Breast epithelium (tissue), 3 donors: ENCODE results near the gene FBXL7.

ENCODE experiments used
- POLR2A ChIP-seq: fragments of 450-650 bp; IDR thresholded peaks from one replicate; pipeline ENCODE4 v1.6.1; 2016; ENCODE audit warnings: antibody characterized with exemption, mild to moderate bottlenecking, moderate library complexity
- POLR2AphosphoS5 ChIP-seq, 3 donors: sonication (generic); formaldehyde crosslinking; IDR thresholded peaks; one replicate each; pipeline ENCODE4 v1.6.1; 2017; ENCODE audit warnings: antibody characterized with exemption in 3 of 3
- TF ChIP-seq, protein P1 (sequence below), 3 donors: fragments of 450-650 bp; IDR thresholded peaks; one replicate each; pipeline ENCODE4 v1.5.1; 2016 to 2017; ENCODE audit warnings: antibody characterized with exemption in 3 of 3, mild to moderate bottlenecking in 3 of 3, moderate library complexity in 3 of 3

DNA sequence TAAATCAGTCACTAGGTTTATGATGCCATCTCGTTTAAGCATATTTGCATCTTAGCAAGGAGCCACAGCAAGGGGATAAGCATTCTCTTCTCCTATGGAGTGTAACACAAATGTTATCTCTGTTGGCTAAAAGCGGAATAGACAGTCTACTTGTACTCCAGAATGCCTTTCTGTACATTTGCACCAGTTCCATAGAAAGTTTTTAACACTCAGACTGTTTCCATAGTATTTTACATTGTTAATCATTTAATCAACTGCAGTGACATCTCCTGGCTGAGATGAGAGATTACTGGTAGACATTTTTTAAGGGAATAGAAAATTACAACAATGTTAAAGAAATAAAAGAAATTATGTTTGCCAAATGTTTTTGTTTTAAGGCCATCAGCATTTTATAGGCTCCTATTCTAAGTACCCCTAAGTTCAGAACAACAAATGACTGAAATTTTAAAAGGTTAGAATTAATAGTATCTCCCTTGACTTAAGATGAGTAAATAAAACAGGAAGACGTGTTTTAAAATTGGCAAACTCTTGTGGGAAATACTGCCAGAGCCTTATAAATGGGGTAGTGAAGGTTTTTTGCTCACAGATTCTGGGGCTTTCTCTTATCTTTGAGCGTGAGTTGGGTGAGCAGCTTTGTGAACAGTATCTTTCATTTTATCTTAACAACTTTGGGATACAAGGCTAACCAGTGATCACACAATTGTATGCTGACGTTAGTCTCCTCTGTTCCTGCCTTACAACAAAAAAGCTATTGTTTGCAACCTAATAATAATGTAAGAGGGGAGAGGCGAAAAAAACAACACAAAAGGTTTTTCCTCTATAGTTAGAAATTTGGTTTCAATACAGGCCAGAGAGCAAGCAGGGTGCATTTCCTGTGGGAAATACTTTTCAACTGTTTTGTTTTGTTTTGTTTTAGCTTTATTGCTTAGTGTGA, 294.3 kb downstream of the FBXL7 start:
- TF ChIP-seq, protein P1, sequence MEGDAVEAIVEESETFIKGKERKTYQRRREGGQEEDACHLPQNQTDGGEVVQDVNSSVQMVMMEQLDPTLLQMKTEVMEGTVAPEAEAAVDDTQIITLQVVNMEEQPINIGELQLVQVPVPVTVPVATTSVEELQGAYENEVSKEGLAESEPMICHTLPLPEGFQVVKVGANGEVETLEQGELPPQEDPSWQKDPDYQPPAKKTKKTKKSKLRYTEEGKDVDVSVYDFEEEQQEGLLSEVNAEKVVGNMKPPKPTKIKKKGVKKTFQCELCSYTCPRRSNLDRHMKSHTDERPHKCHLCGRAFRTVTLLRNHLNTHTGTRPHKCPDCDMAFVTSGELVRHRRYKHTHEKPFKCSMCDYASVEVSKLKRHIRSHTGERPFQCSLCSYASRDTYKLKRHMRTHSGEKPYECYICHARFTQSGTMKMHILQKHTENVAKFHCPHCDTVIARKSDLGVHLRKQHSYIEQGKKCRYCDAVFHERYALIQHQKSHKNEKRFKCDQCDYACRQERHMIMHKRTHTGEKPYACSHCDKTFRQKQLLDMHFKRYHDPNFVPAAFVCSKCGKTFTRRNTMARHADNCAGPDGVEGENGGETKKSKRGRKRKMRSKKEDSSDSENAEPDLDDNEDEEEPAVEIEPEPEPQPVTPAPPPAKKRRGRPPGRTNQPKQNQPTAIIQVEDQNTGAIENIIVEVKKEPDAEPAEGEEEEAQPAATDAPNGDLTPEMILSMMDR (IDR thresholded peaks at IDR 0.05) = no peak
- no peak for TF ChIP-seq POLR2AphosphoS5 (IDR thresholded peaks at IDR 0.05)
- no peak for TF ChIP-seq POLR2A
